AG09309 (cell line): ENCODE data around the gene KCNB1.

ENCODE experiments used
- DNase-seq: peaks from one replicate; pipeline ENCODE4 v3.0.0-alpha.2; 2010; ENCODE audit warnings: low read depth
- H3K4me3 ChIP-seq: 2 replicates; pipeline ENCODE4 v1.5.1; 2011; ENCODE audit warnings: mild to moderate bottlenecking, low read depth, low read length, moderate library complexity; ENCODE audit not compliant: control insufficient read depth
- TF ChIP-seq, protein P1 (sequence below): IDR thresholded peaks from 2 replicates; pipeline ENCODE4 v1.5.1; 2011; ENCODE audit warnings: mild to moderate bottlenecking, low read depth, low read length, inconsistent platforms; ENCODE audit not compliant: insufficient read depth, control insufficient read depth; ENCODE audit errors: missing control alignments

KCNB1 gene

GRCh38 chr20:49366687-49367086 is 115.8 kb downstream of the KCNB1 start:
- no peak overlapping the region for H3K4me3 ChIP-seq
- no peak for DNase-seq
- TF ChIP-seq, protein P1, sequence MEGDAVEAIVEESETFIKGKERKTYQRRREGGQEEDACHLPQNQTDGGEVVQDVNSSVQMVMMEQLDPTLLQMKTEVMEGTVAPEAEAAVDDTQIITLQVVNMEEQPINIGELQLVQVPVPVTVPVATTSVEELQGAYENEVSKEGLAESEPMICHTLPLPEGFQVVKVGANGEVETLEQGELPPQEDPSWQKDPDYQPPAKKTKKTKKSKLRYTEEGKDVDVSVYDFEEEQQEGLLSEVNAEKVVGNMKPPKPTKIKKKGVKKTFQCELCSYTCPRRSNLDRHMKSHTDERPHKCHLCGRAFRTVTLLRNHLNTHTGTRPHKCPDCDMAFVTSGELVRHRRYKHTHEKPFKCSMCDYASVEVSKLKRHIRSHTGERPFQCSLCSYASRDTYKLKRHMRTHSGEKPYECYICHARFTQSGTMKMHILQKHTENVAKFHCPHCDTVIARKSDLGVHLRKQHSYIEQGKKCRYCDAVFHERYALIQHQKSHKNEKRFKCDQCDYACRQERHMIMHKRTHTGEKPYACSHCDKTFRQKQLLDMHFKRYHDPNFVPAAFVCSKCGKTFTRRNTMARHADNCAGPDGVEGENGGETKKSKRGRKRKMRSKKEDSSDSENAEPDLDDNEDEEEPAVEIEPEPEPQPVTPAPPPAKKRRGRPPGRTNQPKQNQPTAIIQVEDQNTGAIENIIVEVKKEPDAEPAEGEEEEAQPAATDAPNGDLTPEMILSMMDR = no peak

DNA sequence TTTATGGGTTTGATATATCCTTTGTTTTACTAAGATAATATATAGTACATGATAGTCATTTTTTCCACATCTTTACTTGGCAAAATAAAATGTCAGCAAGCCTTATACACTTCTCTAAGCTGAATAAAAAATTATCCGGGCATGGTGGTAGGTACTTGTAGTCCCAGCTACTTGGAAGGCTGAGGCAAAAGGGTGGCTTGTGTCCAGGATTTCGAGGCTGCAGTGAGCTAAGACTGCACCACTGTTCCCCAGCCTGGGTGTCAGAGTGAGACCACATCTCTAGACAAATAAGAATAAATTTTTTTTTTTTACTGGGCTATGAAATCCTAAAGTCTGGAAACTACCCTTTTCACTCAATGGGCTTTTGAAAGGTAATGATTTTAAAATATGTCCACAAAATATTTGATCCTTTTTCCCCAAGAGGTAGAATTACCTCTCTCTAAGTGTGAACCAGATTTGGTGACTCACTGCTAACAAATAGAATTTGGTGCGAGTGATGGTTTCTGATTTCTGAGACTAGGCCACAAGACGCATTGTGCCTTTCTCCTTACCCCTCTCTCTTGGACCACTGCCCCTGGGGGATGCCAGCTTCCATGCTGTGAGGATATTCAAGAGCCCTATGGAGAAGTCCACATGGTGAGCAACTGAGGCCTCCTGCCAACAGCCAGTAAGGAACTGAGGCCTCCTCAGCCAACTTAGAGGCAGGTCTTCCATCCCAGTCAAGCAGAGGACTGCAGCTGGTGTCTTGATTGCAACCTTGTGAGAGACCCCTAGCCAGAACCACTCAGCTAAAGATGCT is 120.4 kb downstream of the KCNB1 start:
- TF ChIP-seq, protein P1 = no peak
- no peak for DNase-seq
- no peak overlapping the region for H3K4me3 ChIP-seq

DNA sequence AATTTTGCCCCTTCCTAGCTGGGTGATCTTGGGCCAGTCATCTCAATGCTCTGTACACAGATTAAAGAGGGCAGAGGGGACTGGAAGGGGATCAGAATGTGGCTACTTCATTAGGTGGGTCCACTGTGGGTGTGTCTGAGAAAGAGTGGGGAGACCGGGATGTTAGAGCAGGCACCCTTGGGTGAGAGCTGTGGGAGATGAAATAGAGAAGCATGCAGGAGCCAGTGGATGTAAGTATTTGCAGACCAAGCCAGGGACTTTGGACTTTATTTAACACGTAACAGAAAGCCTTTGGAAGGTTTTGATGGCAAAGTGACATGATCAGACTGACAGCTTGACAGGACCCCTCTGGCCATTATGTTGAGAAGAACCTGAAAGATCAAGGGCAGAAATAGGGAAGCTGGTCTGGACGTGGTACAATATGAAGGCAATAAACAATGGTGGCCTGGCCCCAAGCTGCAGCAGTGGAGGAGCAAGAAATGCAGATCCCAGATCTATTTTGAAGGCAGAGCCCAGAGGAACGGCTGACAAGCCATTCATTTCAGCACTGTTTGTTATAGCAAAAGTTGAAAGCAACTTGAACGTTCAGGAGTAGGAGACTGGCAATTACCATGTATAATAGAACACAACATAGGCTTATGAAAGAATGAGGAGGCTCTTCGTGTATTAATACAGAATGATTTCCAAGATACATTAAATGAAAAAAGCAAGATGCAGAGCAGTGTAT is 122.1 kb downstream of the KCNB1 start:
- no peak for DNase-seq
- TF ChIP-seq, protein P1 = no peak
- H3K4me3 ChIP-seq = no peak overlapping the region

DNA sequence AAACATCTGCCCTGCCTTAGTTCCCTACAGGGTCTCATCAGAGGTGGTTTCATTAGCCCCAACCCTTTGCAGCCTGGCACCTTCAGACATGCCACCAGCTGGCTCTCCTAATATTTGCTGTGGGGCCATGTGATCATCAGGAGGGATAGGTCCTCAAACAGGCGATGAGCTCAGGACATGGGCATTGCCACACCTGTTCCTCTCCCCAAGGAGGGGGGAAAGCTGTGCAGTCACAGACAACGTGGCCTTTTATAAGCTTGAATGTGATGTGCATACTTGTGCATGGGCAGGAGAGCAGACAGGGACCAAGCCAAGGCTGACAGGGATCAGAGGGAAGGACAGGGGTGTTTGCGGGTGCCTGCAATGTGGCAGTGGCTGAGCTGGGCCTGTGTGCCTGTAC is 125.8 kb downstream of the KCNB1 start:
- no peak for DNase-seq
- TF ChIP-seq, protein P1 = no peak

GRCh38 chr20:49354673-49355072 is 127.8 kb downstream of the KCNB1 start:
- DNase-seq = no peak
- H3K4me3 ChIP-seq = no peak overlapping the region
- TF ChIP-seq, protein P1 = no peak

More for the DNA sequence above, 125.8 kb downstream of the KCNB1 start:
- no peak overlapping the region for H3K4me3 ChIP-seq

DNA sequence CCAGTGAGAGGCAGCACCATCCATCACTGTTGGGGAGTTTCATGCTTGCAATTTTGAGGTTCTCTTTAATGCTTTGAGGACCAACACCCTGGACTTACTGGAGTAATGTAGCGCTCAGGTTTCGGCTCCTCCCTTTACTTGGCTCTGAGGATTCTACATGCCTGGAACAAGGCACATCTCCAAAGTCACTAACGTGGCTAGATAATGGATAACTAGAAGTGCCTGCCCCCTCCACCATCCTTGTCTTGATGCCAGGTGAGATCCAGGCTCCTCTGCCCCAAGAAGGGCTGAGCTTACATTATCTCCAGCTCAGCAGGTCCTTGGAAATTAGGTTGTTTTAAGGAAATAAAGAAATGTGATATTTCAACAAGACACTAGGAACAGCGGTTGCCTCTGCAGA is 129.1 kb downstream of the KCNB1 start:
- H3K4me3 ChIP-seq = no peak overlapping the region
- TF ChIP-seq, protein P1 = no peak
- no peak for DNase-seq
